H1 (cell line): ENCODE data around the gene ITGB7. TPM values are rescaled to one million over a fixed set of nuclear protein-coding genes. Genes with fewer than 3 reads are reported as not detected.

ENCODE experiments used
- CTCF ChIA-PET: fragments of 300-600 bp; sonication (Branson Sonifier 250); formaldehyde crosslinking; loops from one replicate; lab custom pipeline; 2021; ENCODE audit not compliant: partially characterized antibody; lab: Charles Lee
- POLR2A ChIA-PET: fragments of 300-600 bp; sonication (Branson Sonifier 250); formaldehyde crosslinking; loops from one replicate; lab custom pipeline; 2021; ENCODE audit warnings: inconsistent platforms; ENCODE audit not compliant: partially characterized antibody; lab: Charles Lee
- DNase-seq, 2 experiments: peaks; one replicate each; pipeline versions ENCODE4 v3.0.0 to v3.0.0-alpha.2; 2010 to 2022; ENCODE audit warnings: low spot score in 2 of 2, low read depth in 1 of 2, mixed read lengths in 1 of 2
- FAIRE-seq: peaks from 2 replicates; lab custom pipeline; 2011; peaks lifted over from hg19 to GRCh38; lab: Jason Lieb, UNC
- H2AFZ ChIP-seq: 2 replicates; pipeline ENCODE4 v1.8.1; 2012; ENCODE audit warnings: low read length, inconsistent platforms
- H2AK5ac ChIP-seq: 2 replicates; pipeline ENCODE4 v1.6.1; 2013; ENCODE audit warnings: low read depth, low read length
- H2BK120ac ChIP-seq: replicated peaks from 2 replicates; pipeline ENCODE3; 2013; ENCODE audit warnings: low read depth, low read length, inconsistent platforms
- H2BK12ac ChIP-seq: 2 replicates; pipeline ENCODE4 v1.6.1; 2013; ENCODE audit warnings: low read depth, low read length
- H2BK15ac ChIP-seq: 2 replicates; pipeline ENCODE4 v1.6.1; 2013; ENCODE audit warnings: low read length
- H2BK20ac ChIP-seq: 2 replicates; pipeline ENCODE4 v1.6.1; 2013; ENCODE audit warnings: low read length
- H2BK5ac ChIP-seq: 2 replicates; pipeline ENCODE4 v1.6.1; 2013; ENCODE audit warnings: low read depth, low read length
- H3K14ac ChIP-seq: 2 replicates; pipeline ENCODE4 v1.6.1; 2013; ENCODE audit warnings: inconsistent platforms; ENCODE audit not compliant: insufficient read length
- H3K18ac ChIP-seq: 2 replicates; pipeline ENCODE4 v1.6.1; 2013; ENCODE audit warnings: low read length; ENCODE audit errors: extremely low read depth
- H3K23ac ChIP-seq: 2 replicates; pipeline ENCODE4 v1.6.1; 2013; ENCODE audit warnings: inconsistent platforms; ENCODE audit not compliant: insufficient read length
- H3K23me2 ChIP-seq: 2 replicates; pipeline ENCODE4 v1.6.1; 2013; ENCODE audit warnings: low read depth, low read length
- H3K27ac ChIP-seq: 2 replicates; pipeline ENCODE4 v1.6.1; 2011; ENCODE audit warnings: low read depth, low read length, inconsistent platforms
- H3K27me3 ChIP-seq, 4 experiments: replicated peaks in 1 of 4; 1 replicate in 1 of 4; 2 replicates in 3 of 4; pipeline versions ENCODE4 v1.6.1 to v1.8.1; 2011 to 2013; ENCODE audit warnings: low read length in 3 of 4, mild to moderate bottlenecking in 3 of 4, inconsistent platforms in 2 of 4, mixed read lengths in 2 of 4, moderate library complexity in 1 of 4; ENCODE audit not compliant: control insufficient read depth in 3 of 4, insufficient read depth in 3 of 4; ENCODE audit errors: extremely low read depth in 1 of 4
- H3K36me3 ChIP-seq, 4 experiments: 2 replicates each; pipeline versions ENCODE4 v1.6.1 to v1.8.1; 2011 to 2013; ENCODE audit warnings: mild to moderate bottlenecking in 4 of 4, low read length in 3 of 4, moderate library complexity in 2 of 4, control low read depth in 1 of 4, inconsistent platforms in 1 of 4; ENCODE audit not compliant: insufficient read depth in 4 of 4, control insufficient read depth in 2 of 4
- H3K4ac ChIP-seq: replicated peaks from 2 replicates; pipeline ENCODE3; 2013; ENCODE audit warnings: low read length, low read depth, mixed read lengths, inconsistent platforms; ENCODE audit not compliant: insufficient read length
- H3K4me1 ChIP-seq, 4 experiments: replicated peaks in 1 of 4; 1 replicate in 1 of 4; 2 replicates in 3 of 4; pipeline versions ENCODE4 v1.6.1 to v1.8.1; 2011 to 2013; ENCODE audit warnings: low read length in 3 of 4, inconsistent platforms in 2 of 4, mixed read lengths in 1 of 4; ENCODE audit not compliant: insufficient read depth in 4 of 4, control insufficient read depth in 3 of 4
- H3K4me2 ChIP-seq, 2 experiments: 2 replicates each; pipeline versions ENCODE4 v1.6.1 to v1.8.1; 2011 to 2013; ENCODE audit warnings: low read depth in 2 of 2, low read length in 2 of 2, control low read depth in 1 of 2, inconsistent platforms in 1 of 2, mild to moderate bottlenecking in 1 of 2; ENCODE audit not compliant: insufficient read depth in 1 of 2
- H3K4me3 ChIP-seq, 4 experiments: fragments of 200-600, 300-600 bp in 1 of 4; sonication (generic), shearing (Covaris generic), sonication (Bioruptor Twin) in 1 of 4; 2 replicates each; pipeline versions ENCODE4 v1.5.1 to v1.8.1; 2011 to 2016; ENCODE audit warnings: low read length in 4 of 4, low read depth in 3 of 4, control low read depth in 2 of 4, inconsistent platforms in 2 of 4, mild to moderate bottlenecking in 2 of 4, mixed read lengths in 1 of 4, moderate library complexity in 1 of 4; ENCODE audit not compliant: insufficient read depth in 2 of 4; ENCODE audit errors: extremely low read depth in 1 of 4
- H3K56ac ChIP-seq: replicated peaks from 2 replicates; pipeline ENCODE3; 2013; ENCODE audit warnings: low read depth, mild to moderate bottlenecking, mixed read lengths, low read length, inconsistent platforms; ENCODE audit not compliant: insufficient read length
- H3K79me1 ChIP-seq: 2 replicates; pipeline ENCODE4 v1.6.1; 2013; ENCODE audit warnings: low read depth, low read length, control low read depth
- H3K79me2 ChIP-seq, 2 experiments: 2 replicates each; pipeline versions ENCODE4 v1.6.1 to v1.8.1; 2012 to 2013; ENCODE audit warnings: low read length in 2 of 2, mild to moderate bottlenecking in 2 of 2, inconsistent platforms in 1 of 2; ENCODE audit not compliant: insufficient read depth in 2 of 2, control insufficient read depth in 1 of 2
- H3K9ac ChIP-seq, 4 experiments: replicated peaks in 1 of 4; 1 replicate in 1 of 4; 2 replicates in 3 of 4; pipeline versions ENCODE4 v1.6.1 to v1.8.1; 2011 to 2013; ENCODE audit warnings: low read depth in 3 of 4, low read length in 3 of 4, control low read depth in 2 of 4, mild to moderate bottlenecking in 2 of 4, moderate library complexity in 2 of 4, inconsistent platforms in 1 of 4; ENCODE audit errors: extremely low read depth in 1 of 4
- H3K9me3 ChIP-seq, 2 experiments: 2 replicates each; pipeline versions ENCODE4 v1.6.1 to v1.8.1; 2012 to 2013; ENCODE audit warnings: mild to moderate bottlenecking in 2 of 2, moderate library complexity in 2 of 2, control low read depth in 1 of 2, inconsistent platforms in 1 of 2, low read depth in 1 of 2, low read length in 1 of 2, mixed read lengths in 1 of 2; ENCODE audit not compliant: insufficient read depth in 2 of 2
- H4K20me1 ChIP-seq, 2 experiments: replicated peaks in 1 of 2; 2 replicates each; pipeline versions ENCODE3 to v1.8.1; 2011 to 2013; ENCODE audit warnings: inconsistent platforms in 2 of 2, low read length in 2 of 2, mild to moderate bottlenecking in 1 of 2; ENCODE audit not compliant: insufficient read depth in 2 of 2, control insufficient read depth in 1 of 2
- H4K5ac ChIP-seq: 2 replicates; pipeline ENCODE4 v1.6.1; 2013; ENCODE audit warnings: low read length, low read depth, mixed read lengths, inconsistent platforms; ENCODE audit not compliant: insufficient read length
- H4K8ac ChIP-seq: 2 replicates; pipeline ENCODE4 v1.8.0; 2013; ENCODE audit warnings: mild to moderate bottlenecking, moderate library complexity, low read length, inconsistent platforms; ENCODE audit not compliant: insufficient read depth; ENCODE audit errors: extremely low read depth
- H4K91ac ChIP-seq: replicated peaks from 2 replicates; pipeline ENCODE3; 2013; ENCODE audit warnings: low read length, mixed read lengths, inconsistent platforms; ENCODE audit not compliant: insufficient read length
- EGR1 ChIP-seq: IDR thresholded peaks from 2 replicates; pipeline ENCODE4 v1.6.1; 2011; ENCODE audit warnings: low read depth, low read length, borderline replicate concordance
- GTF2F1 ChIP-seq: IDR thresholded peaks from 2 replicates; pipeline ENCODE4 v1.6.1; 2012; ENCODE audit warnings: low read depth, low read length, improper control_type of control experiment, borderline replicate concordance
- NRF1 ChIP-seq: IDR thresholded peaks from 2 replicates; pipeline ENCODE4 v1.6.1; 2011; ENCODE audit warnings: mild to moderate bottlenecking, low read depth, low read length, improper control_type of control experiment
- WGBS, 2 experiments: shearing (Covaris generic) in 1 of 2; methylation state at CpG; one replicate each; pipeline versions ENCODE4 v1.1.6 to v1.1.7; 2013 to 2015; ENCODE audit warnings: low lambda C conversion rate in 2 of 2, mixed read lengths in 2 of 2, inconsistent platforms in 1 of 2, low coverage in 1 of 2, missing lambda C conversion rate in 1 of 2; ENCODE audit not compliant: insufficient replicate concordance in 2 of 2, insufficient coverage in 1 of 2, insufficient read length in 1 of 2; ENCODE audit errors: extremely low coverage in 1 of 2, missing lambda C conversion rate in 1 of 2; 5-methylcytosine and 5-hydroxymethylcytosine counted together
- polyA plus RNA-seq, 7 experiments: library from polyadenylated mRNA; depleted of rRNA in 3 of 7; stranded (reverse) in 5 of 7; unstranded in 2 of 7; fragments of >200 nt in 5 of 7; fragments of 200-250 nt in 2 of 7; gene quantifications; 1 replicate in 5 of 7; 2 replicates in 1 of 7; 4 replicates in 1 of 7; pipeline versions ENCODE4 v1.2.1 to v1.2.3, GENCODE V29; 2011 to 2013; ENCODE audit warnings: missing spikeins in 2 of 7, mixed read lengths in 2 of 7
- total RNA-seq: library from RNA; stranded (reverse); fragmentation: NEBNext Ultra II Directional; extraction: Animal tissue kit (Norgen Biotek cat#: 25700); gene quantifications from 2 replicates; pipeline ENCODE4 v1.2.1, GENCODE V29; 2021

The ITGB7 gene
- total and polyA plus RNA-seq, 2 of the 8 experiments (the other 6 are each of a cell fraction or from before 2014, with no cell fraction given): 0.35 to 0.54 TPM

GRCh38 chr12:53160000-53160399, 47.1 kb downstream of the ITGB7 start:
- CTCF ChIA-PET: interaction anchor here (0.6 to 8.2 kb wide), 61 partner anchors 9 to 1253 kb away, joined by 3 to 101 read pairs (median 6); partner anchors contain the start of genes AAAS, CSAD, ESPL1 and IGFBP6
- Histone ChIP-seq H2BK20ac (no peak overlapping the region), H3K14ac (no peak overlapping the region), H3K4me1 (peaks cover 0 to 3% (median 1%) of the 10 kb centered on the region in 4 experiments; a peak in 2 of 7 replicates), H3K4ac (no peak overlapping the region), H2AFZ (no peak overlapping the region), H3K79me1 (no peaks in the 10 kb centered on the region), H3K9ac (no peak overlapping the region), H2BK5ac (peak overlapping the region; percentile 16; the same call in 1 of the 2 replicates), H2BK12ac (no peak overlapping the region), H4K5ac (no peak overlapping the region), H4K91ac (no peak overlapping the region), H4K20me1 (no peaks in the 10 kb centered on the region), H3K27ac (no peak overlapping the region), H4K8ac (no peak overlapping the region), H3K23me2 (no peaks in the 10 kb centered on the region), H2BK120ac (no peak overlapping the region), H3K18ac (no peak overlapping the region), H3K56ac (no peak overlapping the region), H3K9me3 (no peaks in the 10 kb centered on the region), H3K4me3 (peak overlapping the region in 1 of 4 experiments; percentile 45; a peak in 2 of 8 replicates), H3K4me2 (peak overlapping the region; percentile 3 to 54; a peak in 3 of 4 replicates), H3K27me3 (peaks cover 0 to 13% (median 7%) of the 10 kb centered on the region in 4 experiments; a peak in 5 of 7 replicates), H3K23ac (no peak overlapping the region), H3K79me2 (no peaks in the 10 kb centered on the region), H3K36me3 (no peaks in the 10 kb centered on the region), H2BK15ac (no peak overlapping the region), H2AK5ac (no peak overlapping the region)
- POLR2A ChIA-PET: interaction anchor here (1.0 to 3.9 kb wide), 13 partner anchors 9 to 161 kb away, joined by 3 to 18 read pairs (median 4); partner anchors contain the start of genes CSAD and ZNF740
- TF ChIP-seq EGR1: peak; percentile 46; the same call in 1 of the 2 replicates
- TF ChIP-seq NRF1: no peak
- no peak for TF ChIP-seq GTF2F1
- 77% methylated on average over 10 of the region's 16 CpGs; no CpG with 5 or more reads in 1 of the 2 experiments for WGBS, 2 experiments
- no peak for DNase-seq
- no peak for FAIRE-seq
